NT2/D1 (cell line): ENCODE measurements around the gene IL4R.
"Not testable (repeated sequence)": the region's sequence is repeated elsewhere in the genome, so short reads cannot be mapped to it uniquely, and the experiment has no call there.

Experiments used
- DNase-seq: peaks from one replicate; pipeline ENCODE4 v3.0.0-alpha.2; 2011; ENCODE audit warnings: low read depth, low spot score
- H3K27me3 ChIP-seq: 2 replicates; pipeline ENCODE4 v1.6.0; 2011; ENCODE audit warnings: mild to moderate bottlenecking; ENCODE audit not compliant: insufficient read length, insufficient read depth
- H3K36me3 ChIP-seq: 2 replicates; pipeline ENCODE4 v1.6.1; 2011; ENCODE audit warnings: mild to moderate bottlenecking, low read length, mixed read lengths; ENCODE audit not compliant: insufficient read depth, insufficient read length
- H3K4me1 ChIP-seq: 2 replicates; pipeline ENCODE4 v1.5.1; 2011; ENCODE audit not compliant: insufficient read depth, insufficient read length
- H3K4me3 ChIP-seq: 2 replicates; pipeline ENCODE4 v1.5.1; 2011; ENCODE audit warnings: low read depth; ENCODE audit not compliant: insufficient read length
- H3K9ac ChIP-seq: 2 replicates; pipeline ENCODE4 v1.6.0; 2011; ENCODE audit warnings: low read depth; ENCODE audit not compliant: insufficient read length
- H3K9me3 ChIP-seq: 2 replicates; pipeline ENCODE4 v1.5.1; 2011; ENCODE audit warnings: mild to moderate bottlenecking, low read length; ENCODE audit not compliant: insufficient read depth
- SUZ12 ChIP-seq: IDR thresholded peaks from 2 replicates; pipeline ENCODE4 v1.6.1; 2011; ENCODE audit not compliant: insufficient read length, insufficient read depth; ENCODE audit errors: extremely low read depth
- YY1 ChIP-seq: IDR thresholded peaks from 2 replicates; pipeline ENCODE4 v1.6.1; 2011; ENCODE audit not compliant: insufficient read length, insufficient read depth
- ZNF274 ChIP-seq: IDR thresholded peaks from 2 replicates; pipeline ENCODE4 v1.6.1; 2011; ENCODE audit warnings: mild to moderate bottlenecking, low read depth, low read length

The IL4R gene

DNA sequence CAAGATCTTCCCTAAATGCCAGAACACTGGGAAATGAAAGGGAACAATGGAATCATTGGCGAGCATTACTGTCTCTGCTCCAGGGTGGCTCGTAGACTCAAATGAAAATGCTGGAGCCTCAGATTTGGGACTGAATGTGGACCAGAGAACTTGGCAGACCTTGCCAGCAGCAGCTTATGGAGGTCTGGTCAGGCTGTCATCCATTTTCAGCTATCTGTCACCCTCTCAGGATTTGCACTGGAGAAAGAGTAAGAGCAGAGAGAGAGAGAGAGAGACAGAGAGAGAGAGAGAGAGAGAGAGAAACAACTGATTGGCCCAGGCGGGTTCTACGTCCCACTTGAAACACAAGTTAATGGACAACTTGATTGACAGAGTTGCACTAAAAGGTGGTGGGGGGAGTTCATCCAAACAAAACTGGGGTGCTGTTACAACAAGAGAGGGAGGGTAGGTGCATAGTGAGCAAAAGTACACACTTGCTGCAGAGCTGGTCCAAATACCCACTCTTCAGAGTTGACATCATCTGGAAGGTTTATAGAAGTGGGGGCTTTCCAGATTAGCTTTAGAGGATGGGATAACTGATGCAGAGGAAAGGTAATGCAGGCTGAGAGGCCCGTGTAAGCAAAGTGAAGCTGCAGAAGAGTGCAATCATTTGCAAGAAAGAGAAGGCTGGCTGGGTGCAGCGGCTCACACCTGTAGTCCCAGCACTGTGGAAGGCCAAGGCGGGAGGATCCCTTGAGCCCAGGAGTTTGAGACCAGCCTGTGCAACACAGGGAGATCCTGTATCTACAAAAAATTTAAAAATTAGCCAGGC, 28.7 kb upstream of the IL4R start:
- H3K9me3 ChIP-seq, result no peaks in the 10 kb centered on the region
- TF ChIP-seq SUZ12, result no peak
- no peak for TF ChIP-seq ZNF274
- no peak for TF ChIP-seq YY1
- no peak overlapping the region for H3K9ac ChIP-seq
- no peaks in the 10 kb centered on the region for H3K4me1 ChIP-seq
- H3K4me3 ChIP-seq, result no peak overlapping the region
- no peaks in the 10 kb centered on the region for H3K36me3 ChIP-seq
- no peaks in the 10 kb centered on the region for H3K27me3 ChIP-seq
- DNase-seq, result no peak

DNA sequence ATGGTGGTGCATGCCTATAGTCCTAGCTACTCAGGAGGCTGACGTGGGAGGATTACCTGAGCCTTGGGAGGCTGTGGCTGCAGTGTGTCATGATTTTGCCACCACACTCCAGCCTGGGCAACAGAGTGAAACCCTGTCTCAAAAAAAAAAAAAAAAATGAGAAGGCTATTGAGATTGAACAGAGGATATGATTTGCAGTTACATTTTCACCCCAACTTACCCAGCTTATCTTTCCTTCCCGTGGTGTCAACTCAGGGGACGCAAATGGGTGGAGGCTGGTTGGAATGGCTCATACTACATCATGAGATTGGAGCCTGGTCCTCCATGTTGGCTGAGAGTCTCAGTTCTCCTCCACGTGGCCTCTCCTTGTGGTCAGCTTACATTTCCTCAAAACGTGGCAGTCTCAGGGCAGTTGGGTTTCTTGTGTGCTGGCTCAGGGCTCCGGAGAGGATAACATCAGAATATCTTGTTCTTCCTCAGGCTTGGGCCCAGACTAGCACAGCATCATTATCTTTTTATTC, 28.0 kb upstream of the IL4R start:
- DNase-seq, result no peak

DNA sequence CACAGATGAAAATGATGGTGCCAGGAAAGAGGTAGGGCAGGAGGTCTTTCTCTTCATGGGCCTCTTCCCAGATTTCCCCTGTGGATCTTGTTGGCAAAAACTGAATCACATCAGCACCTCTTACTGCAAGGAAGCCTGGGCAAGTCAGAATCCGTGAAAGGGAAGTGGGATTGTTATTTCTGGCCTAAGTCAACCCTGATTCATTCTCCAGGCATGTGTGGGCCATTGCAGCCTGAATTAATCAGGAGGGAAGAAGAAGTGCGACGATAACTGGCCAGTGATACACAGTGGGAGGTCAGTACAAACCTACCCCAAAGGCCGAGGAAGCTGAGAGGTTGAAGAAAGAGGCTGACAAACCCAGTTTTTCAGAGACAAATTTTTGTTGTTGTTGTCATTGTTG, 27.3 kb upstream of the IL4R start:
- Histone ChIP-seq H3K4me1 (no peaks in the 10 kb centered on the region), H3K27me3 (no peaks in the 10 kb centered on the region), H3K9me3 (no peaks in the 10 kb centered on the region), H3K36me3 (no peaks in the 10 kb centered on the region), H3K4me3 (no peak overlapping the region), H3K9ac (no peak overlapping the region)
- TF ChIP-seq ZNF274 (no peak), YY1 (no peak), SUZ12 (no peak)
- DNase-seq, result no peak

More for the DNA sequence above, 28.0 kb upstream of the IL4R start:
- Histone ChIP-seq H3K27me3 (no peaks in the 10 kb centered on the region), H3K36me3 (no peaks in the 10 kb centered on the region), H3K4me3 (no peak overlapping the region), H3K4me1 (no peaks in the 10 kb centered on the region), H3K9ac (no peak overlapping the region), H3K9me3 (no peaks in the 10 kb centered on the region)
- no peak for TF ChIP-seq SUZ12
- no peak for TF ChIP-seq ZNF274
- TF ChIP-seq YY1, result no peak

DNA sequence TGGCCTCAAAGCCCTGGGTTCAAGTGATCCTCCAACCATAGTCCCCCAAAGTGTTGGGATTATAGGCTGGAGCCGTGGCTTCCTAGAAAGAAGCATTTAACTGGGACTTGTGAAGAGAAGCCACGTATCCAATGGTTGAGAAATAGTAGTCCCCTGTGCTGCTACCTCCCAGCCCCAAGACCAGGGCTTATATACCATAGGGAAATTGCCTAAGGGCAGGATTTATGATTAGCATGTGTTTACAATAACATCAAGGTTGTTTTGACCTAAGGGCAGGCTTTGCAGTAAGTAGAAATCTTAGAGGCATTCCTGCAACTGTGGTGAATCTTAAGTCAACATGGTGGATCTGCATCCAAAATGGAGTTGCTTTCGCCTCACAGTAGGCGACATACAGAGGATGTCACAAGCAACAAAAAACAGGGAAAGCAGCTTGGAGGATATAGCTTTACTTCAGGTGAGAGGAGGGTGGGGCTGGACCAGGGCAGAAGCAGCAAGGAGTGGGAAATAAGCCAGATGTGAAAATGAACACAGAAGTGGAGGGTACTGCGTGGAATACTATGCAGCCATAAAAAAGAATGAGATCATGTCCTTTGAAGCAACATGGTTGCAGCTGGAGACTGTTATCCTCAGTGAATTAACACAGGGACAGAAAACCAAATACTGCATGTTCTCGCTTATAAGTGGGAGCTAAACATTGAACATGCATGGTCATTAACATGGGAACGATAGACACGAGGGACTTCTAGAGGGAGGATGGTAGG, 26.5 kb upstream of the IL4R start:
- H3K4me1 ChIP-seq, result no peaks in the 10 kb centered on the region
- no peaks in the 10 kb centered on the region for H3K9me3 ChIP-seq
- TF ChIP-seq ZNF274, result no peak
- TF ChIP-seq SUZ12, result no peak
- TF ChIP-seq YY1, result no peak
- no peak overlapping the region for H3K4me3 ChIP-seq
- H3K27me3 ChIP-seq, result no peaks in the 10 kb centered on the region
- H3K36me3 ChIP-seq, result no peaks in the 10 kb centered on the region
- no peak overlapping the region for H3K9ac ChIP-seq
- no peak for DNase-seq

DNA sequence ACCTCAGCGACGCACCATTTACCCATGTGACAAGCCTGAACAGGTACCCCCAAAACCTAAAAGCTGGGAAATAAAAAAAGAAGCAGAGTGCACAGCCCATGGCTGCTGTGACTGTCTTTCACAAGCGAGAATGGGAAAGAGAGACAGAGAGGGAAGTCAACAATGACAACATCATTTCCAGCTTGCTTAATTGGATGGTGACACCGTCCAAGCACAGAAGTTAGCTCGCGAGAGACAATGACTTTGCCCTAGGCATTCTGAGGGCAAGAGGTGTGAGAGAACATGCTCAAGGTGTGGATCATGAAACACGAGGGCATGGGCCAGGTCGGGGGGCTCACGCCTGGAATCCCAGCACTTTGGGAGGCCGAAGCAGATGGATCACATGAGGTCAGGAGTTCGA, 25.9 kb upstream of the IL4R start:
- TF ChIP-seq SUZ12 (no peak), YY1 (no peak), ZNF274 (no peak)
- no peak overlapping the region for H3K4me3 ChIP-seq
- H3K36me3 ChIP-seq, result no peaks in the 10 kb centered on the region
- DNase-seq, result no peak
- H3K9ac ChIP-seq, result no peak overlapping the region
- no peaks in the 10 kb centered on the region for H3K4me1 ChIP-seq
- H3K27me3 ChIP-seq, result no peaks in the 10 kb centered on the region
- H3K9me3 ChIP-seq, result no peaks in the 10 kb centered on the region

DNA sequence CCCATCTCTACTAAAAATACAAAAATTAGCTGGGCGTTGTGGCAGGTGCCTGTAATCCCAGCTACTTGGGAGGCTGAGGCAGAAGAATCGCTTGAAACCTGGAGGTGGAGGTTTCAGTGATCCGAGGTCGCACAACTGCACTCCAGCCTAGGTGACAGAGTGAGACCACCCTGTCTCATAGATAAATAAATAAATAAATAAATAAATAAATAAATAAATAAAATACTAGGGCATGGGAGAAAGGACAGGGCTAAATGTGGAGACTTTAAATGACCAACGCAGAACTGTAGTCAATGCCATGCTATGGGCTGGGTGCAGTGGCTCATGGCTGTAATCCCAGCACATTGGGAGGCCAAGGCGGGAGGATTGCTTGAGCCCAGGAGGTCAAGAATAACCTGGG, 25.5 kb upstream of the IL4R start:
- not testable (repeated sequence) for H3K4me1 ChIP-seq, H3K27me3 ChIP-seq, H3K9me3 ChIP-seq

DNA sequence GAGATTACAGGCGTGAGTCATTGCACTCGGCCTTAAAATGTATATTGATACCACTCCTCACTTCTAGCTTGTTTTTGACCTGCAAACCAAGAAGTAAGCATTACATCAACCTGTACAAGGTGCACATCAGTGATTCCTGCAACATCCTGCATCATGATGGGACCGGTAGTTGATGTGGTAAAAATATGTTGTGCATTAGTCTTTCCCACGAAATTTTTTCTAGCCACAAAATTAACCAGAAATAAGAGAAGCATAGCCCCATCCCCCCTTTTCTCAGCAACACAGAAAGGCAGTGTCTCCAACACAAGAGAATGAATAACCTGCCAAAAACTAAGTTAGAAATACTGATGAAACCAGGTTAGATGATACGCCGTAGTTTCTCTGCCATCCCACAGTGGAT, 24.1 kb upstream of the IL4R start:
- Histone ChIP-seq H3K9ac (no peak overlapping the region), H3K27me3 (no peaks in the 10 kb centered on the region), H3K9me3 (no peaks in the 10 kb centered on the region), H3K4me3 (no peak overlapping the region), H3K4me1 (no peaks in the 10 kb centered on the region), H3K36me3 (no peaks in the 10 kb centered on the region)
- DNase-seq, result no peak
- TF ChIP-seq YY1, result no peak
- no peak for TF ChIP-seq SUZ12
- TF ChIP-seq ZNF274, result no peak

More for the DNA sequence above, 25.5 kb upstream of the IL4R start:
- H3K36me3 ChIP-seq, H3K4me3 ChIP-seq, DNase-seq, H3K9ac ChIP-seq: not testable (repeated sequence)
